ENCODE measurements around the gene C1orf122.
"Not testable (repeated sequence)": the region's sequence is repeated elsewhere in the genome, so short reads cannot be mapped to it uniquely, and the experiment has no call there.

The C1orf122 gene

DNA sequence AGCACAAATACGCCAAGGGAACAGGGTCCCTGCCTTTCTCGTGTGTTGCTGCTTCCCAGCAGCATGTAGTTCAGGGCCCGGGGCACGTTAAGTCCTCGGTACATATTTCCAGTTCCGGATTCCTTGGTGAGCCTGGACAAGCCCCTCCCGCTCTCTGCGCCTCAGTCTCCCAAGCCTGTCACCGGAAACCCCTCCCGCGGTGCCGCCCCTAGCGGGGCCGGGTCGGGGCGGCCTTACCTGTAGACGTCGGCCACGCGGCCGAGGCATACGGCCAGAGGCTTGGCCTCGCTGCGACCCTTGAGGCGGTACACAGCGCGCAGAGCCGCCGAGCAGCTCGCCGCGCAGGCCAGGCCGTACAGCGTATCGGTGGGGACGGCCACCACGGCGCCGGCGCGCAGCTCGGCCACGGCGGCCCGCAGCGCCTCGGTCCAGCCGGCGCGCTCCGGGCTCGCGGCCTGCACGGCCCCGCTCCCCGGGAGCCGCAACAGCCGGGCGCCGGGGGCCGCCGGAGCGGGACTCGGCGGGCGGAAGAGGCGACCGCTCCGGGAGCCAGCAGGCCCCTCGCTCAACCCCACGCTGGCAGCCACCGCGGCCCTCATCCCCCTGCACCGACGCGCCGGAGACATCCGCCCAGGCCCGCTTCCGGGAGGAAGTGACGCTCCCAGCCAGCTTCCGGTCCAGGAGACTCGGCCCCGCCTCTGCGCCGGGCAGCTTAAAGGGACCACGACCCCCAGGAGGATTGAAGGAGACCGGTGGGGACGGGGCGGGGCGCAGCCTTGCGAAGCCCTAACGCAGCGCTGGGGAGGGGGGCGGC lies at the start of gene C1orf122, which contains the start of gene YRDC:
TSS of gene C1orf122 (plus strand) at position 236 of the 814 bp plus-strand sequence. CDS start 615 bp downstream, outside the sequence.
TSS of gene YRDC (minus strand) at position 654 of the 814 bp plus-strand sequence. CDS start at position 626, 28 bp downstream.
- DNase-seq, result peak; percentile 98

DNA sequence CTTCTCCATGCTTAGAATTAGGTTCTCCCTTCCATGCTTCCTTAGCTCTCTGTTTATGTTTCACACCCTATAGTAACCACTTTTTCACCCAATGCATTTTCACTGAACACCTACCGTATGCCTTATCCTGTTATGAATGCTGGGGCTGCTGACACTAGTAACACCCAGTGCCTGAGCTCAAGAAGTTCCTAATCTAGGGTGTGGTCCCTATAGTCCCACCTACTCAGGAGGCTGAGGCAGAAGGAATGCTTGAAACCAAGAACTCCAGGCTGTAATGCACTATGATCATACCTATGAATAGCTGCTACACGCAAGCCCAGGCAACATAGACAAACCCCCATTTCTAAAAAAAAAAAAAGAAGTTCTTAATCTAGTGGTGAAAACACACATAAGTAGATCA lies 48.1 kb upstream of the C1orf122 start:
- DNase-seq, result no peak

GRCh38 chr1:37761416-37762095 lies 46.0 kb upstream of the C1orf122 start:
- no peak for DNase-seq

GRCh38 chr1:37762516-37762915 lies 45.1 kb upstream of the C1orf122 start:
- DNase-seq, result no peak

GRCh38 chr1:37763791-37764413 lies 43.7 kb upstream of the C1orf122 start:
- DNase-seq, result no peak

DNA sequence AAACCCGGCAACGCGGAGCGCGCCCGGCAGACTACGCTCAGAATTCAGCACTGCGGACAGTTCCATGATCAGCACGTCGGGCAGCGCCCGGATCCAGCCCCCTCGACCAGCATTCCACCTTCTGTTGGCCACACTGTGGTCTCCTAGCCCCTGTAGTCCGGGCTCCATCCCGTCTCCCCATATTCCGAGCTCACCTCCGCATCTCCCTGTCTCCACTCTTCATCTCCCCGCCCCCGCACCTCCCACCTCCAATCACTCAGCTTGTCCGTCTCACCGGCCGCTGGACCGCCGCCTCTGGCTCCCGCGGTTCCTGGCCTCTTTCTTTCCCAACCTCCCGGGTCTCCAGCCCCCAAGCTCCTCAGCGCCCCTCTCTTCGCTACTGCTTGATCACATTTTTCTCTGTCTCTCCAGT lies 43.2 kb upstream of the C1orf122 start:
- DNase-seq, result peak; percentile 69

DNA sequence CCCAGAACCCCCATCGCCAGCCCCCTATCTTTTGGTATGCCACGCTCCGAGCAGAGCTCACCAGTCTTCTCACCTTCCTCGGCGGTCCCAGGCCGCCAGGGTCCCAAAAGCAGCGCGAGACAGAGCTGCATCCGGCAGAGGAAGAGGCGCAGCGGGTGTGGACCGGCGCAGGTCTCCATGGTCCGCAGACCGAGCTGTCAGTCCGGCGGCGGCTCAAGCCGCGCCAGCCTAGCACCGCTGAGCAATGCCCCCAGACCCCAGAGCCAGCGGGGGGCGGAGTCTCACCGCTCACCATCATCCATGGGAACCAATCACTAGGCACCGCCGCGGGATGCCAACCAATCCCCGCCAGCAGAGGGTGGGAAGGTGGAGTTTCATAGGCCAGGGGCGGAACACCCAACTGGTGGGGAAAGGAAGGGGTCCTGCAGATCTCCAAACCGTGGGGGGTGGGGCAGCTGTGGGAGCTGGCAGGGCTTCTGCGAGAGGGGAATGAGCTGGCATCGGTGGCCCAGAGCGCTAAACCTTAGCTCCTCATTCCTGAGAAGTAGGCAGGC lies 42.6 kb upstream of the C1orf122 start, which contains the start of gene EPHA10:
TSS of gene EPHA10 (minus strand) at position 233 of the 554 bp plus-strand sequence. CDS start at position 179, 54 bp downstream.
- DNase-seq, result no peak

- no peak for DNase-seq
Measured at GRCh38 chr1:37765916-37766664, 41.5 kb upstream of the C1orf122 start.

GRCh38 chr1:37767488-37767887 lies 40.1 kb upstream of the C1orf122 start:
- DNase-seq, result no peak

DNA sequence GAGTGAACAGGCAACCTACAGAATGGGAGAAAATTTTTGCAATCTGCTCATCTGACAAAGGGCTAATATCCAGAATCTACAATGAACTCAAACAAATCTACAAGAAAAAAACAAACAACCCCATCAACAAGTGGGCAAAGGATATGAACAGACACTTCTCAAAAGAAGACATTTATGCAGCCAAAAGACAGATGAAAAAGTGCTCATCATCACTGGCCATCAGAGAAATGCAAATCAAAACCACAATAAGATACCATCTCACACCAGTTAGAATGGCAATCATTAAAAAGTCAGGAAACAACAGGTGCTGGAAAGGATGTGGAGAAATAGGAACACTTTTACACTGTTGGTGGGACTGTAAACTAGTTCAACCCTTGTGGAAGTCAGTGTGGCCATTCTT lies 36.1 kb upstream of the C1orf122 start:
- DNase-seq, result not testable (repeated sequence)

DNA sequence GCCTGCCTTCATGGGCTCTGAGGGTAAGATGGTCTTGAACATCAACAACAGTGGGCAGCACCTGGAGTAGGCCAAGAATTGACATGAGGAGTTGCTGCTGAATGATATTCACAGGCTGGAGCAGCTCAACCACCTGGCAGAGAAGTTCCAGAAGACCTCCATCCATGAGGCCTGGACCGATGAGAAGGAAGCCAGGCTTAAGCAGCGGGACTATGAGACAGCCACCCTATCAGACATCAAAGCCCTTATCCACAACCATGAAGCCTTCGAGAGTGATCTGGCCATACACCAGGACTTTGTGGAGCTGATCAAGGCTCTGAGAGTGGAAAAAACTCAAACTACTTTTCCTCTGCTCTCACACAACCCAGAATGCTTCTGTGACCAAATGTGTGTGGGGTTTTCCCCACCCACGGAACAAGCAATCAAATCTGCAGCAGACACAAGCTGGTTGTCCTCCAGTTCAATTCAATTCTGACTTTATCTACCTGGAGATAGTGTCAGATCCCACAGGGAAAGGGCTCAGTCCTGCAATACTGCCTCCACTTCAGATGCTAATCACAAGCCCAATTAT lies 30.6 kb upstream of the C1orf122 start:
- DNase-seq, result no peak

- no peak for DNase-seq
Measured at GRCh38 chr1:37778654-37779053, 28.9 kb upstream of the C1orf122 start.

DNA sequence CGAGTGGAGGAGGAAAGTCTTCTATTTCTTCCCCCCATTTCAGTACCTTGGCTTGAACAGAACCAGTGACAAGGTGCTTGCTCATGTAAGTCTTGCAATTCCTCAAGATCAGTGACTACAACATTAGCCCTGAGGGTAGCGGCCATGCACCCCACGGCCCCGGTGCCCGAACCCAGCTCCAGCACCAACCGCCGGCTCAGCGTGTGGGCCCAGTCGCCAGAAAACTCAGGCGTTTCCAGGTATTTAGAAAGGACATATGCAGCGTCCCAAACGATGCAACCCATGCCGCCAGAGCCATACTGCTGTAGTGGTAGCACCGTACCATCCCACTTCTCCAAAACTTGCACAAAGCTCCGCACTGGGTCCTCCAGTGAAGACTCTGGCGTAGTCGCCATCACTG lies 25.1 kb upstream of the C1orf122 start:
- DNase-seq, result no peak

GRCh38 chr1:37792943-37793686 lies 14.5 kb upstream of the C1orf122 start:
- DNase-seq, result no peak

DNA sequence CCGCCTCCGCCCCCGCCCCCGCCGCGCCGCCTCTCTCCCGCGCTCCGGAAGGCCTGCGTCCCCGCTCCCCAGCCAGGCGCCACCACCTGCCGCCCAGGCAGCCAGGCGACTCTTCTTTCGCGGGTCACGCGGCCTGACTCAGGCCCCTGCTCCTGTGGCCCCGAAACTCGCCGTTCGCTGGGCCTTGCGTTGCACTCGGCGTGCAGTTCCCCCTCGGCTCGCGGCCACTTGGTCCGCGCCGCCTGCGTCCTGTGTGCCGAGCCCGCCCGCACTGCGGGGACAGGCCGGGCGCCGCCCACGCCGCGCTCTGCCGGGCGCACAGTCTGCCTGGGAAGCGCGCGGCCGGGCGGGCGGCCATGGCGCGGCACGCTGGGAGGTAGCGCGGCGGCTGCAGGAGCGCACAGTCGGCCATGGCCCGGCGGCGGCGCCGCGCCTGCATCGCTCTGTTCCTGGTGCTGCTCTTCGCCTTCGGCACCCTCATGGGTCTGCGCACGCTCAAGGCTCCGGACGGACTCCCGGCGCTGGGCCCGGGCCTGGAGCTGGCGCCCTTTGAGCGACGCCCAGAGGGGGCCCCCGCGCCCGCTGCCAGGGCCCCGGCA lies 13.7 kb upstream of the C1orf122 start, which contains the start of gene MANEAL:
TSS of gene MANEAL (plus strand) at position 75 of the 599 bp plus-strand sequence. CDS start at position 411, 336 bp downstream.
- peak; percentile 72 for DNase-seq

DNA sequence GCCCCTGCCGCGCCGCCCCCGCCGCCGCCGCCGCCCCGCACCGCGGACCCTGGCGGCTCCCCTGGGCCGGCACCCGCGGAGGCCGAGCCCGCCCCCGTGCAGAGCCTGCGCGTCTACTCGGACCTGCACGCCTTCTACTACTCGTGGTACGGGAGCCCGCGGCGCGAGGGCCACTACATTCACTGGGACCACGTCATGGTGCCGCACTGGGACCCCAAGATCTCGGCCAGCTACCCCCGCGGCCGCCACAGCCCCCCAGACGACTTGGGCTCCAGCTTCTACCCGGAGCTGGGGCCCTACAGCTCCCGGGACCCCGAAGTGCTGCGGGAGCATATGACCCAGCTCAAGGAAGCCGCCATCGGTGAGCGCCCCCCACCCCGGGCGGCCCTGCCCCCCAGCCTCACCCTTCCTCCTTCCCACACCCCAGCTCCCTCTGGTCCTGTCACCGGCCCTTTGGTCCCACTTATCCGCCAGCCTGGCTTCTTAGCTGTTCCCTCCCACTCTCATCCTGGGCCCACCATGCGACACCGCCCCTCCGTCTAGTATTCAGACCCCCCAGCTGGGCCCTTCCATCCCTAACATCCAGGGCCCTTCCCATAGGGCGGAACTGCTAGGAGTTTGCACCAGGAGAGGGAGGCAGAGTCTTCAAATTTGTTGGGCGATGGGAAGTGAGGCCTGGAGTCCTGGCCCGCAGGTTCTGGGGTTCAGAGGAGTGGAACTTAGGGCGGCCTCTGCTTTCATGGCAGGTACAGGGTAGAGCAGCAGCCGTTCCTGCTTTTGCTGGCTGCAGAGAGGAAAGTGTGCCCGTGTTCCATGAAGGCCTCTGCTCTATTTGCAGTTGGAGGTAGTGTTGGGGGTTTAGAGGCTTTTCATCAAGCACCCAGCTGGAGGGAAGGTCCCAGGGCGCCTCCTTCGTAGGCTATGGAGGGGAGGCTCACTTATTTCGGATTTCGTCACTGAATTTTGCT lies 12.9 kb upstream of the C1orf122 start:
- no peak for DNase-seq

- peak; percentile 76 for DNase-seq
Measured at GRCh38 chr1:37795340-37796125, 12.1 kb upstream of the C1orf122 start.

GRCh38 chr1:37797750-37798345 lies 9.7 kb upstream of the C1orf122 start:
- DNase-seq, result no peak
